Measurements from ENCODE around the gene DAG1. TPM values are rescaled to one million over a fixed set of nuclear protein-coding genes. Genes with fewer than 3 reads are reported as not detected.

DAG1 gene
- total RNA-seq, 2 donors from 2014 or later, result 86.7 to 213 TPM

DNA sequence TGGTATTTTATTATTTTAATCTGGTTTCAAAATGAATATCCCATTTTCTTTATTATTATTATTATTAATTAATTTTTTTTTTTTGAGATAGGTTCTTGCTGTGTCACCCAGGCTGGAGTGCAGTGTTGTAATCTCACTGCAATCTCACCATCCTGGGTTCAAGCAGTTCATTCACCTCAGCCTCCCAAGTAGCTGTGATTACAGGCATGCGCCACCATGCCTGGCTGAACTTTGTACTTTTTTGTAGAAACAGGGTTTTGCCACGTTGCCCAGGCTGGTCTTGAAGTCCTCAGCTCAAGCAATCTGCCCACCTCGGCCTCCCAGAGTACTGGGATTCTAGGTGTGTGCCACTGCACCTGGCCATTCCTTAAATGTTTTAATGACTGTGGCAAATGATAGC is 28.6 kb downstream of the DAG1 start:
- TF ChIP-seq, protein P1, sequence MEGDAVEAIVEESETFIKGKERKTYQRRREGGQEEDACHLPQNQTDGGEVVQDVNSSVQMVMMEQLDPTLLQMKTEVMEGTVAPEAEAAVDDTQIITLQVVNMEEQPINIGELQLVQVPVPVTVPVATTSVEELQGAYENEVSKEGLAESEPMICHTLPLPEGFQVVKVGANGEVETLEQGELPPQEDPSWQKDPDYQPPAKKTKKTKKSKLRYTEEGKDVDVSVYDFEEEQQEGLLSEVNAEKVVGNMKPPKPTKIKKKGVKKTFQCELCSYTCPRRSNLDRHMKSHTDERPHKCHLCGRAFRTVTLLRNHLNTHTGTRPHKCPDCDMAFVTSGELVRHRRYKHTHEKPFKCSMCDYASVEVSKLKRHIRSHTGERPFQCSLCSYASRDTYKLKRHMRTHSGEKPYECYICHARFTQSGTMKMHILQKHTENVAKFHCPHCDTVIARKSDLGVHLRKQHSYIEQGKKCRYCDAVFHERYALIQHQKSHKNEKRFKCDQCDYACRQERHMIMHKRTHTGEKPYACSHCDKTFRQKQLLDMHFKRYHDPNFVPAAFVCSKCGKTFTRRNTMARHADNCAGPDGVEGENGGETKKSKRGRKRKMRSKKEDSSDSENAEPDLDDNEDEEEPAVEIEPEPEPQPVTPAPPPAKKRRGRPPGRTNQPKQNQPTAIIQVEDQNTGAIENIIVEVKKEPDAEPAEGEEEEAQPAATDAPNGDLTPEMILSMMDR (IDR thresholded peaks at IDR 0.05), result no peak
- no peak for TF ChIP-seq POLR2AphosphoS5 (IDR thresholded peaks at IDR 0.05)
- no peak for TF ChIP-seq POLR2A (IDR thresholded peaks at IDR 0.05)
- WGBS, result 92% methylated on average over 3 of the region's 3 CpGs
- DNase-seq (ENCODE audit: low spot score), result no peak
- Histone ChIP-seq H3K27ac (no peak overlapping the region), H3K36me3 (no peaks in the 10 kb centered on the region), H3K27me3 (replicated peaks; ENCODE audit: insufficient read depth) (no peaks in the 10 kb centered on the region), H3K4me3 (no peak overlapping the region), H3K9me3 (no peaks in the 10 kb centered on the region), H3K4me1 (replicated peaks) (peaks cover 6% of the 10 kb centered on the region)
- intact Hi-C loops (cut with DNase I), result no loop called here

DNA sequence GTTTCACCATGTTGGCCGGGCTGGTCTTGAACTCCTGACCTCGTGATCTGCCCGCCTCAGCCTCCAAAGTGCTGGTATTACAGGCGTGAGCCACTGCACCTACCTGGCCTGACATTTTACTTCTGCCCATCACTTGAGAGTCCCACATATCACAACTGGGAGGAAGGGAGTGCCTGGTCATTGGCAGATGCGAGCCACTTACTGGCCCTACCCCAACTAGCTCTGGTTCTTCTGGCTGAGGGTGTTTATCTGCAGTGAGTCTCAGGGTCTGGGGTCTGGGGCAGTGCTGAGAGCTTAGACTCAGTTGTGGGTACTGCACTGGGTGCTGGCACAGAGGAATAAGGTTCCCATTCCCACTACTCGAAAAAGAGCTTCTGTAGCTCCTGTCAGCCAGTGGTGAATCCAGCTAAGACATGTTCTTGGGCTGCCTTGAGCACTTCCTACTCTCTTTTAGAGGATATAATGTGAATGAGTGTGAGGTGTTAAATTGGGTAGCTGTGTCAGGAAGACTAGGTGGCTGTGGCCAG is 30.2 kb downstream of the DAG1 start:
- TF ChIP-seq POLR2AphosphoS5 (IDR thresholded peaks at IDR 0.05) (no peak), POLR2A (IDR thresholded peaks at IDR 0.05) (no peak)
- TF ChIP-seq, protein P1 (IDR thresholded peaks at IDR 0.05), result no peak
- no peak for DNase-seq (ENCODE audit: low spot score)
- Histone ChIP-seq H3K27ac (no peak overlapping the region), H3K4me3 (no peak overlapping the region), H3K4me1 (replicated peaks) (peaks cover 6% of the 10 kb centered on the region), H3K9me3 (no peaks in the 10 kb centered on the region), H3K27me3 (replicated peaks; ENCODE audit: insufficient read depth) (no peaks in the 10 kb centered on the region), H3K36me3 (no peaks in the 10 kb centered on the region)
- intact Hi-C loops (cut with DNase I), result no loop called here
- WGBS, result 93% methylated on average over 6 of the region's 6 CpGs

DNA sequence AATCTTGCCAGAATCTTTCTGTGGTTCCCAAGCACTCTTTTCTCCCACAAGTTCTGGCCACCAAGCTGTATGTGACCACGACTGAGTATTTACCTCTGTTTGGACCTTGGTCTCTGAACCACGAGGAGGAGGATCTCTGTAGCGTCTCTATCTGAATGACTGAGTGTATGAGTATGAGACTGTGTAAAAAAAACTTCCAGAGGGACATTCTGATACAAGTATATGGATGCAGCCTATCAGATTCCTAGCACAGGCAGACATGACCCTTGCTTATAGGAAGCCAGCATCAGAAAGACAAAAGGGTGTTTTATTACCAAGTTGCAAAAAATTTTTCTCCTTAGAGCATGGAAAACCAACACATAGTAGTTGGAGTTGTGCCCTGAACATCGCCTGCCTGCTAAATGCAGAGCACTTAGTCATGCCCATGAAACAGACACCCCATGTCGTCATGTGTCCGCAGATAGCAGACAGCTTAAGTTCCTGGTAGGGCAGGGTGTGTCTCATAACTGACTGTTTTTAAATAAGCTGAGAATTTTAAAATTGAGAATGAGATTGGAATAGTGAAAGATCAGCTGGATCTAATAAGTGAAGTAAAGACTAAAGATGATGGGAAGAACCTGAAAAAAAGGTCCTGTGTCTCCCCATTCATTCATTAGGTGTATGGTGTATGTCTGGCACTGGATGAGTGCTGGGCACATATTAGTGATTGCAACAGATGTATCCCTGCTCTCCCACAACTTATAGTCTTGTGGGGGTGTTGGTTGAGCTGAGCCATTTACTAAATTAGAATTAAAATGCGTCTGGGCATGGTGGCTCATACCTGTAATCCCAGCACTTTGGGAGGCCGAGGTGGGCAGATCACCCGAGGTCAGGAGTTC is 30.9 kb downstream of the DAG1 start:
- no peak for TF ChIP-seq POLR2A (IDR thresholded peaks at IDR 0.05)
- TF ChIP-seq, protein P1 (IDR thresholded peaks at IDR 0.05), result no peak
- TF ChIP-seq POLR2AphosphoS5 (IDR thresholded peaks at IDR 0.05), result peak; percentile 50
- Histone ChIP-seq H3K4me1 (replicated peaks) (peaks cover 6% of the 10 kb centered on the region), H3K36me3 (no peaks in the 10 kb centered on the region), H3K27ac (no peak overlapping the region), H3K9me3 (no peaks in the 10 kb centered on the region), H3K27me3 (replicated peaks; ENCODE audit: insufficient read depth) (no peaks in the 10 kb centered on the region), H3K4me3 (no peak overlapping the region)
- intact Hi-C loops (cut with DNase I), result no loop called here
- DNase-seq (ENCODE audit: low spot score), result peak; percentile 52
- WGBS, result 46% methylated on average over 9 of the region's 9 CpGs

DNA sequence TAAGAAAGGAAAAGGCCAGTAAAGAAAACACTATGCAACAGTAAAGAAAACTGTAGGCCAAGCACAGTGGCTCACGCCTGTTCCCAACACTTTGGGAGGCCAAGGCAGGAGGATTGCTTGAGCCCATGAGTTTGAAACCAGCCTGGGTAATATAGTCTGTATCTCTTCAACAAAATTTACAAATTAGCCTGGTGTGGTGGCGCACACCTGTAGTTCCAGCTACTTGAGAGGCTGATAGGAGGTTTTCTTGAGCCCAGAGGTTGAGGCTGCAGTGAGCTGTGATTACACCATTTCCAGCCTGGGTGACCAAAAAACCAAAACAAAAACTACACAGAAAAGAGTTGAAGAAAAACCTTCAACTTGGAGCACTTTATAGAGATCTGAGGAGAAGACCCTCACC is 31.8 kb downstream of the DAG1 start:
- H3K9me3 ChIP-seq, result no peaks in the 10 kb centered on the region
- no peak overlapping the region for H3K27ac ChIP-seq
- peaks cover 6% of the 10 kb centered on the region for H3K4me1 ChIP-seq (replicated peaks)
- no peak for DNase-seq (ENCODE audit: low spot score)
- intact Hi-C loops (cut with DNase I), result no loop called here
- TF ChIP-seq, protein P1 (IDR thresholded peaks at IDR 0.05), result no peak
- TF ChIP-seq POLR2AphosphoS5 (IDR thresholded peaks at IDR 0.05) (no peak), POLR2A (IDR thresholded peaks at IDR 0.05) (no peak)
- H3K27me3 ChIP-seq (replicated peaks; ENCODE audit: insufficient read depth), result no peaks in the 10 kb centered on the region
- 98% methylated on average over 2 of the region's 2 CpGs for WGBS
- no peaks in the 10 kb centered on the region for H3K36me3 ChIP-seq
- H3K4me3 ChIP-seq, result no peak overlapping the region

DNA sequence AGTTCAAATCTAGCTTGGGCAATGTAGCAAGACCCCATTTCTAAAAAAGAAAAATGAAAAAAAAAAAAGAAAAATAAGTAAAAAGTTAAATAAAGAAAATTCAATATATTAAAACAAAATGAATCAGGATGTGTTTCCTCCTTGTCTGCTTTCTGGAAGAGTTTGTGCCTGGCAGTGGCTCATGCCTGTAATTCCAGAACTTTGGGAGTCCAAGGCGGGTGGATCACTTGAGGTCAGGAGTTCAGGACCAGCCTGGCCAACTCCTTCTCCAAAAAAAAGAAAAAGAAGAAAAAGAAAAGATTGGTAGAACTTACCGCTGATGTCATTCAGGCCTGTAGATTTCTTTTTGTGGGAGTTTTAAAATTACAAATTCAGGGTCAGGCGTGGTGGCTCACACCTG is 36.8 kb downstream of the DAG1 start:
- H3K4me1 ChIP-seq (replicated peaks), result no peaks in the 10 kb centered on the region
- H3K36me3 ChIP-seq, result no peaks in the 10 kb centered on the region
- WGBS, result 92% methylated on average over 3 of the region's 3 CpGs
- H3K4me3 ChIP-seq, result no peak overlapping the region
- H3K27ac ChIP-seq, result no peak overlapping the region
- intact Hi-C loops (cut with DNase I), result no loop called here
- TF ChIP-seq, protein P1 (IDR thresholded peaks at IDR 0.05), result no peak
- TF ChIP-seq POLR2AphosphoS5 (IDR thresholded peaks at IDR 0.05), result no peak
- TF ChIP-seq POLR2A (IDR thresholded peaks at IDR 0.05), result no peak
- no peak for DNase-seq (ENCODE audit: low spot score)
- H3K9me3 ChIP-seq, result no peaks in the 10 kb centered on the region
- H3K27me3 ChIP-seq (replicated peaks; ENCODE audit: insufficient read depth), result no peaks in the 10 kb centered on the region
